Measurements from ENCODE around the gene WNT5B.

Gene WNT5B

DNA sequence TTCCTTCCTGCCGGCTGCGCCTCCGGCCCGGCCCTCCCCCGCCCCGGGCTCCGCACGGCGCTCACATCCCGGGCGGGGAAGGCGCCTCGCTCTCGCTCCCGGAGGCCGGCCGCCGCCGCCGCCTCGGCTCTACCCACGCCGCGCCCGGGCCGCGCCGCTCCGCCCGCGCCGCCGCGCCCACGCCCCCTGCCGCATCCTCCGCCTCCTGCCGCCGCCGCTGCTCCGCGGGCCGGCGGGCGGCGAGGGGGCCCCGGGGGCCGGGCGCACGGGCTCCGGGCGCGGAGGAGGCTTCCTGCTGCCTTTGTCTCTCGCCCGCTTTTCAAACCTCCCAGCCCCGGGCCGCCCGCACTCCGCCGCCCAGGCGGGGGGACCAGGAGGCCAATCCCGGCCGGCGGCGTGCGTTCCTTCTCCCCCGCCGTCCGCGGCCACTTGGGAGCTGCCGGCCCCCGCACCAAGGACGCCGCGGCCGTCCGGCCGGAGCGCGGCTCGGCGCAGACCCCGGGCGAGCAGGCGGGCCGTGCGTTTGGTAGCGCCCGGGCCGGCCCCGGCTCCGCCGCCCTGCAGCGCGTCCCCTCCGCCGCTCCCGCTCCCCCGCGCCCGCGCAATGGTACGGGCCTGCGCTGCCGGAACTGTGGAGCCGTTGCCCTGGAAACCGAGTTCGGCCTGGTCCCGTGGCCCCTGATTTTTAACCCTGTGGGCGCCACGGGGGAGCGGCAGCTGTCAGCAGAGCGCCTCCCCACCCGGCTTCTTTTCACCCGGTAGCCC, 34.6 kb upstream of the WNT5B start, which contains the start of gene FBXL14:
Gene FBXL14, minus strand, starts transcription at position 321 of the 765 bp plus-strand sequence. CDS start 515 bp downstream, outside the sequence.
- peak within 1 kb of the TSS; percentile 65 for H3K14ac ChIP-seq (ENCODE audit: low read length)
- peak within 1 kb of the TSS; percentile 100 for H3K9ac ChIP-seq (ENCODE audit: low read depth, low read length, poor library complexity)
- peak within 1 kb of the TSS; percentile 88 for H3K27ac ChIP-seq (replicated peaks; ENCODE audit: low read length)
- H2BK120ac ChIP-seq (ENCODE audit: low read depth, low read length): peak within 1 kb of the TSS; percentile 40
- H2AK5ac ChIP-seq (ENCODE audit: low read depth, low read length): peak within 1 kb of the TSS; percentile 92
- peak; percentile 89 for DNase-seq (ENCODE audit: low spot score)
- peak within 1 kb of the TSS; percentile 55 for H2BK15ac ChIP-seq (ENCODE audit: low read length)
- H2AFZ ChIP-seq (ENCODE audit: low read length): peak within 1 kb of the TSS; percentile 96
- H3K4ac ChIP-seq (ENCODE audit: low read length): peak within 1 kb of the TSS; percentile 79
- peak within 1 kb of the TSS; percentile 5 for H2BK12ac ChIP-seq (ENCODE audit: low read length)
- H2BK5ac ChIP-seq (ENCODE audit: low read length): peak within 1 kb of the TSS; percentile 95
- peaks cover 0 to 6% of the 10 kb centered on the region in 2 donors for H3K36me3 ChIP-seq (replicated peaks in 1 of 2; ENCODE audit: control insufficient read depth in 2 of 2, insufficient read depth in 2 of 2, low read length in 2 of 2)
- H3K4me3 ChIP-seq (ENCODE audit: low read length in 2 of 2): peak within 1 kb of the TSS; percentile 81 to 93
- no CpG with 5 or more reads among the region's 115 CpGs for WGBS, 2 donors (ENCODE audit: extremely low coverage in 2 of 2, insufficient read length in 2 of 2, insufficient replicate concordance in 1 of 2)
- H3K79me1 ChIP-seq (ENCODE audit: low read depth, low read length): peaks cover 8% of the 10 kb centered on the region
- no peak within 1 kb of the TSS for H4K8ac ChIP-seq (ENCODE audit: low read depth, low read length)
- peaks cover 0 to 33% (median 0%) of the 10 kb centered on the region in 3 experiments for H3K27me3 ChIP-seq (ENCODE audit: control insufficient read depth in 3 of 3, insufficient read depth in 3 of 3, low read depth in 1 of 3, low read length in 3 of 3)
- H3K18ac ChIP-seq (ENCODE audit: low read length): peak within 1 kb of the TSS; percentile 94
- H3K4me2 ChIP-seq (ENCODE audit: insufficient read depth, low read length, poor library complexity, severe bottlenecking): peak within 1 kb of the TSS; percentile 90
- H3K9me3 ChIP-seq (replicated peaks in 1 of 2; ENCODE audit: control insufficient read depth in 2 of 2, insufficient read depth in 1 of 2, low read depth in 1 of 2, low read length in 2 of 2): no peaks in the 10 kb centered on the region
- peaks cover 9 to 49% of the 10 kb centered on the region in 2 donors for H3K4me1 ChIP-seq (ENCODE audit: control insufficient read depth in 2 of 2, insufficient read depth in 1 of 2, low read depth in 1 of 2, low read length in 2 of 2)
- H4K91ac ChIP-seq (ENCODE audit: low read depth, low read length, poor library complexity): peak within 1 kb of the TSS; percentile 79
- H3K23ac ChIP-seq (ENCODE audit: low read depth, low read length, poor library complexity): peak within 1 kb of the TSS; percentile 94

DNA sequence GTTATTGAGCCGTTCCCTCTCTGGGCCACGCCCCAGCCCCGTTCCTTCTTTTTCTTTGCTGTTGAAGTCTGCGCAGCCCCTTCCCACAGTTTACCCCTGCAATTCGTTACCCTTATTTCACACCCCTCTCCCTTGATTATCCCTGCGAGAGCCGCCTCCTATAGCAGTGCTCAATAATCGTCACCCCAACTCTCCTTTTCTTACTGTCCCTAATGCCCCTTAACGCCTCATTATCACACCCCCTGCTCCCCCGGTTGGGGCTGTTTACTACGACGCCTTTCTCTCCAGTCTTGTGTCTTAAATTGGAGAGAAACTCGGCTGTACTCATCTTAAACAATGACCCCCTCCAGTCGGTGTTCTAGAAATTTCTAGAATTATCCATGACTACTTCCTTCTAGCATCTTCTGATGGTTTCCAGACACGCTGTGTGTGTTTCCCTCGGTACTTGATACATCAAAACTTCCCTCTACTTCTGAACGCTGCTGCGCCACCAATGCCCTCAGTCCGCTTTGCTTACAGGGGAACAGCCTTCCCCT, 33.9 kb upstream of the WNT5B start:
- H3K9ac ChIP-seq (ENCODE audit: low read depth, low read length, poor library complexity): no peak overlapping the region
- H2AFZ ChIP-seq (ENCODE audit: low read length): peak overlapping the region; percentile 96
- no peak overlapping the region for H4K91ac ChIP-seq (ENCODE audit: low read depth, low read length, poor library complexity)
- H2BK15ac ChIP-seq (ENCODE audit: low read length): no peak overlapping the region
- H3K4me1 ChIP-seq (ENCODE audit: control insufficient read depth in 2 of 2, insufficient read depth in 1 of 2, low read depth in 1 of 2, low read length in 2 of 2): peaks cover 8 to 42% of the 10 kb centered on the region in 2 donors
- H3K23ac ChIP-seq (ENCODE audit: low read depth, low read length, poor library complexity): no peak overlapping the region
- DNase-seq (ENCODE audit: low spot score): no peak
- no peak overlapping the region for H2BK120ac ChIP-seq (ENCODE audit: low read depth, low read length)
- H2AK5ac ChIP-seq (ENCODE audit: low read depth, low read length): no peak overlapping the region
- H3K4ac ChIP-seq (ENCODE audit: low read length): no peak overlapping the region
- H3K9me3 ChIP-seq (replicated peaks in 1 of 2; ENCODE audit: control insufficient read depth in 2 of 2, insufficient read depth in 1 of 2, low read depth in 1 of 2, low read length in 2 of 2): no peaks in the 10 kb centered on the region
- no peak overlapping the region for H3K14ac ChIP-seq (ENCODE audit: low read length)
- H3K18ac ChIP-seq (ENCODE audit: low read length): peak overlapping the region; percentile 31
- H3K4me2 ChIP-seq (ENCODE audit: insufficient read depth, low read length, poor library complexity, severe bottlenecking): peak overlapping the region; percentile 61
- no peak overlapping the region for H4K8ac ChIP-seq (ENCODE audit: low read depth, low read length)
- peaks cover 8% of the 10 kb centered on the region for H3K79me1 ChIP-seq (ENCODE audit: low read depth, low read length)
- H3K36me3 ChIP-seq (replicated peaks in 1 of 2; ENCODE audit: control insufficient read depth in 2 of 2, insufficient read depth in 2 of 2, low read length in 2 of 2): peaks cover 0 to 6% of the 10 kb centered on the region in 2 donors
- H2BK5ac ChIP-seq (ENCODE audit: low read length): no peak overlapping the region
- H3K4me3 ChIP-seq (ENCODE audit: low read length in 2 of 2): peak overlapping the region; percentile 51 to 81
- no peak overlapping the region for H2BK12ac ChIP-seq (ENCODE audit: low read length)
- peaks cover 0 to 40% (median 0%) of the 10 kb centered on the region in 3 experiments for H3K27me3 ChIP-seq (ENCODE audit: control insufficient read depth in 3 of 3, insufficient read depth in 3 of 3, low read depth in 1 of 3, low read length in 3 of 3)
- no CpG with 5 or more reads among the region's 19 CpGs for WGBS, 2 donors (ENCODE audit: extremely low coverage in 2 of 2, insufficient read length in 2 of 2, insufficient replicate concordance in 1 of 2)
- peak overlapping the region; percentile 32 for H3K27ac ChIP-seq (replicated peaks; ENCODE audit: low read length)

DNA sequence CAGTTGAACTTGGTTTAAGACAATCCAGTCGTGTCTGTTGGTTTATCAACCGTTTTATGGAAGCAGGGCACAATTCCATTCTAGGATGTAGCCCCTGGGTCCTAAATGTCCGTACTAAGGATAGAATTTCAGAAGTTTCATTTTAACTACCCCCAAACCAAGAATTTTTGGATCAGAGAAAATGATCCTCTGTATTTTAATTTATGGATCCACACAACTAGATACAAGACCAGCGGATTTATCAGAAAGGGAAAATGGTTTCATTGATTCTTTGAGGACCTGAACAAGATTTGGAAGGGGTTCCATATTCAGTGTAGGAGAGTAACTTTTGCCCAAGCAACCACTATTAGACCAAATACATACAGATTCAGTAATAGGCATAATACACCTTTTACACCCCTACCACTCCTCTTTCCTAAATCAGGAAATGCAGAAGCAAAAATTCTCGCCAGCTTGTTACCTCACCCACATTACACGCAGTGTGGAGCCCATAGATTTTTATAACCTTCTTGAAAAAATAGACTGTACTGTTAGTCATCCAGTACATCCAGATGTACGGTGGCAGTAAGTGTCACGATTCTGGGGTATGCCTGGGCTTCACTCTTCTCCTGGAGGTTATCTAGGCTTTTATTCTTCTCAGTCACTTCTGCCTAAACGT, 33.2 kb upstream of the WNT5B start:
- Histone ChIP-seq H3K9me3 (replicated peaks in 1 of 2; ENCODE audit: control insufficient read depth in 2 of 2, insufficient read depth in 1 of 2, low read depth in 1 of 2, low read length in 2 of 2) (no peaks in the 10 kb centered on the region), H3K79me1 (ENCODE audit: low read depth, low read length) (peaks cover 8% of the 10 kb centered on the region), H4K8ac (ENCODE audit: low read depth, low read length) (no peak overlapping the region), H3K27ac (replicated peaks; ENCODE audit: low read length) (no peak overlapping the region), H2AK5ac (ENCODE audit: low read depth, low read length) (no peak overlapping the region), H3K23ac (ENCODE audit: low read depth, low read length, poor library complexity) (no peak overlapping the region), H2BK120ac (ENCODE audit: low read depth, low read length) (no peak overlapping the region), H3K36me3 (replicated peaks in 1 of 2; ENCODE audit: control insufficient read depth in 2 of 2, insufficient read depth in 2 of 2, low read length in 2 of 2) (peaks cover 0 to 6% of the 10 kb centered on the region in 2 donors), H2BK5ac (ENCODE audit: low read length) (no peak overlapping the region), H3K4ac (ENCODE audit: low read length) (no peak overlapping the region), H3K4me3 (ENCODE audit: low read length in 2 of 2) (no peak overlapping the region), H2BK12ac (ENCODE audit: low read length) (no peak overlapping the region), H3K9ac (ENCODE audit: low read depth, low read length, poor library complexity) (no peak overlapping the region), H2AFZ (ENCODE audit: low read length) (no peak overlapping the region), H3K14ac (ENCODE audit: low read length) (no peak overlapping the region), H3K27me3 (ENCODE audit: control insufficient read depth in 3 of 3, insufficient read depth in 3 of 3, low read depth in 1 of 3, low read length in 3 of 3) (peaks cover 0 to 47% (median 0%) of the 10 kb centered on the region in 3 experiments), H3K4me1 (ENCODE audit: control insufficient read depth in 2 of 2, insufficient read depth in 1 of 2, low read depth in 1 of 2, low read length in 2 of 2) (peaks cover 10 to 35% of the 10 kb centered on the region in 2 donors), H2BK15ac (ENCODE audit: low read length) (no peak overlapping the region), H3K18ac (ENCODE audit: low read length) (no peak overlapping the region), H3K4me2 (ENCODE audit: insufficient read depth, low read length, poor library complexity, severe bottlenecking) (no peak overlapping the region), H4K91ac (ENCODE audit: low read depth, low read length, poor library complexity) (no peak overlapping the region)
- WGBS, 2 donors (ENCODE audit: extremely low coverage in 2 of 2, insufficient read length in 2 of 2, insufficient replicate concordance in 1 of 2): no CpG with 5 or more reads among the region's 9 CpGs
- DNase-seq (ENCODE audit: low spot score): no peak

DNA sequence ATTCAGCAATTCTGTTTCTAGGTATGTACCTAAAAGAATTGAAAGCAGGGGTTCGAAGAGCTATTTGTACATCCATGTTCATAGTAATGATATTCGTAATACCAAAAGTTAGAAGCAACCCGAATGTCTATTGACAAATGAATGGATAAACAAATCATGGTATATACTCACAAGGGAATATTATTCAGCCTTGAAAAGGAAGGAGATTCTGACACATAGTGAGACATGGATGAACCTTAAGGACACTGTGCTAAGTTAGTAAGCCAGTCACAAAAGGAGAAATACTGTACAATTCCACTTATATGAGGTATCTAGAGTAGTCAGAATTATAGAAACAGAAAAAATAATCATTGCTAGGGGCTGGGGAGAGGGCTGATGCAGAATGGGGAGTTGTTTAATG, 30.3 kb upstream of the WNT5B start:
- no peak overlapping the region for H4K8ac ChIP-seq (ENCODE audit: low read depth, low read length)
- H3K4ac ChIP-seq (ENCODE audit: low read length): no peak overlapping the region
- H3K18ac ChIP-seq (ENCODE audit: low read length): no peak overlapping the region
- H3K4me2 ChIP-seq (ENCODE audit: insufficient read depth, low read length, poor library complexity, severe bottlenecking): no peak overlapping the region
- DNase-seq (ENCODE audit: low spot score): no peak
- no peak overlapping the region for H2AK5ac ChIP-seq (ENCODE audit: low read depth, low read length)
- H3K4me1 ChIP-seq (ENCODE audit: control insufficient read depth in 2 of 2, insufficient read depth in 1 of 2, low read depth in 1 of 2, low read length in 2 of 2): peaks cover 10 to 11% of the 10 kb centered on the region in 2 donors
- H2BK15ac ChIP-seq (ENCODE audit: low read length): no peak overlapping the region
- no CpG with 5 or more reads among the region's 3 CpGs for WGBS, 2 donors (ENCODE audit: extremely low coverage in 2 of 2, insufficient read length in 2 of 2, insufficient replicate concordance in 1 of 2)
- no peak overlapping the region for H2BK12ac ChIP-seq (ENCODE audit: low read length)
- H4K91ac ChIP-seq (ENCODE audit: low read depth, low read length, poor library complexity): no peak overlapping the region
- H2AFZ ChIP-seq (ENCODE audit: low read length): no peak overlapping the region
- no peak overlapping the region for H2BK120ac ChIP-seq (ENCODE audit: low read depth, low read length)
- no peak overlapping the region for H2BK5ac ChIP-seq (ENCODE audit: low read length)
- H3K23ac ChIP-seq (ENCODE audit: low read depth, low read length, poor library complexity): no peak overlapping the region
- H3K27me3 ChIP-seq (ENCODE audit: control insufficient read depth in 3 of 3, insufficient read depth in 3 of 3, low read depth in 1 of 3, low read length in 3 of 3): peaks cover 0 to 74% (median 0%) of the 10 kb centered on the region in 3 experiments
- H3K27ac ChIP-seq (replicated peaks; ENCODE audit: low read length): no peak overlapping the region
- H3K14ac ChIP-seq (ENCODE audit: low read length): no peak overlapping the region
- no peaks in the 10 kb centered on the region for H3K9me3 ChIP-seq (replicated peaks in 1 of 2; ENCODE audit: control insufficient read depth in 2 of 2, insufficient read depth in 1 of 2, low read depth in 1 of 2, low read length in 2 of 2)
- H3K36me3 ChIP-seq (replicated peaks in 1 of 2; ENCODE audit: control insufficient read depth in 2 of 2, insufficient read depth in 2 of 2, low read length in 2 of 2): peaks cover 0 to 3% of the 10 kb centered on the region in 2 donors
- peaks cover 2% of the 10 kb centered on the region for H3K79me1 ChIP-seq (ENCODE audit: low read depth, low read length)
- no peak overlapping the region for H3K4me3 ChIP-seq (ENCODE audit: low read length in 2 of 2)
- H3K9ac ChIP-seq (ENCODE audit: low read depth, low read length, poor library complexity): no peak overlapping the region

Measured in neuronal stem cell (in vitro differentiated cells).